Uterus (tissue), 2 donors: ENCODE results near the gene ATP6V0D1.

Source experiments
- CTCF ChIP-seq, 4 experiments: fragments of 200-600 bp in 2 of 4; fragments of 450-650 bp in 2 of 4; sonication (generic) in 2 of 4; IDR thresholded peaks; one replicate each; pipeline ENCODE4 v1.5.1; 2016 to 2019; ENCODE audit warnings: antibody characterized with exemption in 4 of 4, mild to moderate bottlenecking in 2 of 4, moderate library complexity in 1 of 4
- POLR2A ChIP-seq, 2 donors: fragments of 450-650 bp; IDR thresholded peaks; one replicate each; pipeline ENCODE4 v1.6.1; 2016; ENCODE audit warnings: antibody characterized with exemption in 2 of 2, mild to moderate bottlenecking in 1 of 2, moderate library complexity in 1 of 2

GRCh38 chr16:67389911-67390815 lies 90.8 kb downstream of the ATP6V0D1 start:
- TF ChIP-seq CTCF (IDR thresholded peaks at IDR 0.05): no peak
- no peak for TF ChIP-seq POLR2A (IDR thresholded peaks at IDR 0.05)
